SU-DHL-6 (cell line): Measurements from ENCODE around the gene NEK11.
"Not testable (repeated sequence)": the region's sequence is repeated elsewhere in the genome, so short reads cannot be mapped to it uniquely, and the experiment has no call there.

Experiments used
- H2AFZ ChIP-seq: fragments of 200-600 bp; sonication (generic); 2 replicates; pipeline ENCODE4 v1.6.1; 2014; ENCODE audit warnings: low read depth, mild to moderate bottlenecking, moderate library complexity, mixed read lengths, antibody characterized with exemption, low read length; ENCODE audit not compliant: severe bottlenecking
- H3F3A ChIP-seq: fragments of 200-600 bp; shearing (Covaris generic); 2 replicates; pipeline ENCODE4 v1.6.0; 2016; ENCODE audit warnings: antibody characterized with exemption, mild to moderate bottlenecking; ENCODE audit not compliant: insufficient read depth
- H3K27ac ChIP-seq: fragments of 200-600 bp; sonication (generic); 2 replicates; pipeline ENCODE4 v1.5.1; 2016; ENCODE audit warnings: low read depth, mild to moderate bottlenecking, low read length, moderate library complexity, mixed read lengths
- H3K27me3 ChIP-seq: fragments of 200-600 bp; sonication (generic), shearing (Covaris generic); 2 replicates; pipeline ENCODE4 v1.6.0; 2014; ENCODE audit warnings: mild to moderate bottlenecking, low read length
- H3K36me3 ChIP-seq: fragments of 200-600 bp; sonication (generic); 2 replicates; pipeline ENCODE4 v1.6.1; 2014; ENCODE audit warnings: mild to moderate bottlenecking, low read length, mixed read lengths
- H3K4me2 ChIP-seq: fragments of 300-600, 200-600 bp; shearing (Covaris generic), sonication (generic); 2 replicates; pipeline ENCODE4 v1.6.0; 2014; ENCODE audit warnings: low read length, low read depth, mild to moderate bottlenecking; ENCODE audit not compliant: poor library complexity, severe bottlenecking
- H3K4me3 ChIP-seq: fragments of 200-600 bp; sonication (generic); 2 replicates; pipeline ENCODE4 v1.5.1; 2014; ENCODE audit warnings: antibody characterized with exemption, low read length, mild to moderate bottlenecking, mixed read lengths; ENCODE audit not compliant: insufficient read depth, poor library complexity, severe bottlenecking
- H3K79me2 ChIP-seq: fragments of 200-600 bp; sonication (generic); 2 replicates; pipeline ENCODE4 v1.6.1; 2014; ENCODE audit warnings: mild to moderate bottlenecking, low read length, moderate library complexity; ENCODE audit not compliant: insufficient read depth
- H3K9ac ChIP-seq: fragments of 200-600 bp; sonication (generic); 2 replicates; pipeline ENCODE4 v1.7.0; 2014; ENCODE audit warnings: mild to moderate bottlenecking, low read length
- H3K9me2 ChIP-seq: fragments of 200-600 bp; sonication (generic); replicated peaks from 2 replicates; pipeline ENCODE4 v1.6.1; 2014; ENCODE audit warnings: low read length; ENCODE audit not compliant: insufficient read depth
- H3K9me3 ChIP-seq: fragments of 200-600 bp; sonication (generic); 2 replicates; pipeline ENCODE4 v1.6.1; 2014; ENCODE audit warnings: low read length, mixed read lengths; ENCODE audit not compliant: insufficient read depth
- H4K20me1 ChIP-seq: fragments of 200-600 bp; sonication (generic); 2 replicates; pipeline ENCODE4 v1.6.1; 2014; ENCODE audit warnings: low read depth, mild to moderate bottlenecking, antibody characterized with exemption, low read length, moderate library complexity, mixed read lengths
- CTCF ChIP-seq: fragments of 200-600 bp; sonication (generic); IDR thresholded peaks from one replicate; pipeline ENCODE4 v1.5.1; 2017; ENCODE audit warnings: antibody characterized with exemption, mild to moderate bottlenecking, low read length, moderate library complexity; ENCODE audit not compliant: insufficient read depth, poor library complexity, severe bottlenecking
- EZH2phosphoT487 ChIP-seq: fragments of 200-600 bp; sonication (generic), shearing (Covaris generic); conservative IDR thresholded peaks from 2 replicates; pipeline ENCODE4 v1.6.1; 2018; ENCODE audit warnings: mild to moderate bottlenecking, antibody characterized with exemption, low read length, moderate library complexity, mixed read lengths

Gene NEK11

DNA sequence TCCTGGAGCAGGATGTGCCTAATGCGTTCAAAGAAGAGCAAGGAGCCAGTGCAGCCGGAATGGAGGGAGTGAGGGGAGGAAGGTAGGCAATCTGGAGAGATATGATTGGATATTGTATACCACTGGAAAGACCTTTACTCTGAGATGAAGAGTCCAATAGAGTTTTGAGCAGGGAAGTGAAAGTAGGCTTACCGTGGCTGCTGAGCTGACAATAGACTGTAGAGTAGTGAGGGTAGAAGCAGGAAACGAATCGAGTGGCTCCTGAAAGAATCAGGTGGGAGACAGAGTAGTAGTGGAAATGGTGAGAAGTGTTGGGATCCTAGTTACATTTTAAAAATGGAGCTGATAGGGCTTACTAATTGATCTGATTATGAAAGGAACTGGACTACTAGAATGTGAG is 303.1 kb downstream of the NEK11 start:
- Histone ChIP-seq H3K27ac (no peak overlapping the region), H2AFZ (no peak overlapping the region), H3K4me3 (no peak overlapping the region), H3K9ac (no peak overlapping the region), H3F3A (no peaks in the 10 kb centered on the region), H3K4me2 (no peak overlapping the region), H4K20me1 (no peaks in the 10 kb centered on the region), H3K9me2 (no peaks in the 10 kb centered on the region), H3K9me3 (no peaks in the 10 kb centered on the region), H3K36me3 (no peaks in the 10 kb centered on the region), H3K27me3 (no peaks in the 10 kb centered on the region), H3K79me2 (no peaks in the 10 kb centered on the region)
- TF ChIP-seq EZH2phosphoT487 (no peak), CTCF (no peak)

GRCh38 chr3:131331456-131332085 is 304.9 kb downstream of the NEK11 start:
- not testable (repeated sequence) for H3K4me2 ChIP-seq

DNA sequence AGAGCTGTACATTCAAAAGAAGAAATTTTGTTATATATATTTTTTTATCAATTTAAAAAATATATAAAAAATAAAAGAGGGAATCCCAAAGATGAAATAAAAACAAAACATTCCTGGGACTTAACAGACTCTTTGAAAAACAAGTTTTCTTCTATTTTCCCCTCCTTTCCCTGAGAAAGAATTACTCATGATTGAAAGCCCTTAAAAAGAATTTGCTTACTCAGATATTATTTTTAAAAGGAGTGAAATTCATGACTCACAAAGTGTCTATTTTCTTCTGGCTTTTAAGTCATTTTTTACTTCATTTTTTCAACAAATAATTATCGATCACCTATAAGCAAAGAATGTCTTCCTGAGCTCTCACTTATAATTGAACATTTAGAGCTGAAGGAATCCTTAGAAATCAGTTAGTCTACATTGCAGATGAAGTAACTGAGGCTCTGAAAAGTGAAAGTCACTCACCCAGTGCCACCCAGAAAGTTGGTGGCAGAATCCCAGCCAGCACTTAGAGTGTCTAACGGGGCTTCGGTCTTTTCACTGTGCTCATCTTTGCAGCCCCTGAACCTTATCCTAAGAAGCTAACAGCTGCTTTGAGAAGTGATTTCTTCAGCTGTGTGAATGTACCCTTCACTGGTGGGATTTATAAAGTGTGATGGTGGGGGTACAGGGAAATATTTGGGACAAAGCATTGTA is 312.4 kb downstream of the NEK11 start:
- no peaks in the 10 kb centered on the region for H3K36me3 ChIP-seq
- no peaks in the 10 kb centered on the region for H3F3A ChIP-seq
- H3K4me2 ChIP-seq = no peak overlapping the region
- H2AFZ ChIP-seq = no peak overlapping the region
- no peaks in the 10 kb centered on the region for H3K79me2 ChIP-seq
- H3K27me3 ChIP-seq = no peaks in the 10 kb centered on the region
- no peak overlapping the region for H3K27ac ChIP-seq
- no peak overlapping the region for H3K9ac ChIP-seq
- no peaks in the 10 kb centered on the region for H3K9me3 ChIP-seq
- no peak for TF ChIP-seq CTCF
- TF ChIP-seq EZH2phosphoT487 = no peak
- no peak overlapping the region for H3K4me3 ChIP-seq
- H3K9me2 ChIP-seq = no peaks in the 10 kb centered on the region
- H4K20me1 ChIP-seq = no peaks in the 10 kb centered on the region

More at GRCh38 chr3:131331456-131332085, 304.9 kb downstream of the NEK11 start:
- not testable (repeated sequence) for H3K27ac ChIP-seq, H4K20me1 ChIP-seq, H3K9me2 ChIP-seq, H2AFZ ChIP-seq, H3K4me3 ChIP-seq, H3K9ac ChIP-seq, H3F3A ChIP-seq, H3K27me3 ChIP-seq, H3K79me2 ChIP-seq, H3K9me3 ChIP-seq, H3K36me3 ChIP-seq

DNA sequence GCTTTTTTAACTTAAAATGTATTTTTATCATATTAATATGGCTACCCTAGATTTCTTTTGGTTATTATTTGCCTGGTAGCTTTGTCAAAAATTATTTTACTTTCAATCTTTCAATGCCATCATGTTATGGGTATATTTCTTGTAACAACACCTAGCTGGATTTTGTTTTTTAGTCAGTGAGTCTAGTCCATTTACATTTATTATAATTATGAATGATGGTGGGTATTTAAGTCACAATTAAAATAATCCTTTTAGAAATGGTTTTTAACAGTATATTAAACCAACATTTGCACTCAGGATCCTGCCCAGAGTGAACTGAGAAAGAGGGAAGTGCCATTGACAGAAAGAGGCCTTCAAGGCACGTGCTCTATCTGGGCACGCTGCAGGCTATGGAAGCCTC is 315.1 kb downstream of the NEK11 start:
- no peak overlapping the region for H3K9ac ChIP-seq
- TF ChIP-seq CTCF (no peak), EZH2phosphoT487 (no peak)
- H3K36me3 ChIP-seq = no peaks in the 10 kb centered on the region
- H3F3A ChIP-seq = no peaks in the 10 kb centered on the region
- no peaks in the 10 kb centered on the region for H4K20me1 ChIP-seq
- no peak overlapping the region for H3K27ac ChIP-seq
- H3K79me2 ChIP-seq = no peaks in the 10 kb centered on the region
- H3K27me3 ChIP-seq = no peaks in the 10 kb centered on the region
- H3K9me3 ChIP-seq = no peaks in the 10 kb centered on the region
- H3K9me2 ChIP-seq = no peaks in the 10 kb centered on the region
- H3K4me3 ChIP-seq = no peak overlapping the region
- no peak overlapping the region for H3K4me2 ChIP-seq
- H2AFZ ChIP-seq = no peak overlapping the region
